Urinary bladder (tissue), 4 donors: ENCODE measurements around the gene C19orf12. TPM values are rescaled to one million over a fixed set of nuclear protein-coding genes. Genes with fewer than 3 reads are reported as not detected.

Experiments
- DNase-seq: peaks from one replicate; pipeline ENCODE4 v3.0.0-alpha.2; 2015; ENCODE audit errors: extremely low spot score
- H3K27ac ChIP-seq: one replicate; pipeline ENCODE4 v1.5.1; 2013; ENCODE audit warnings: low read depth, mild to moderate bottlenecking, moderate library complexity
- H3K36me3 ChIP-seq: one replicate; pipeline ENCODE4 v1.6.1; 2013; ENCODE audit warnings: mild to moderate bottlenecking, moderate library complexity; ENCODE audit not compliant: insufficient read depth
- H3K4me1 ChIP-seq: one replicate; pipeline ENCODE4 v1.6.1; 2013; ENCODE audit warnings: mild to moderate bottlenecking, moderate library complexity; ENCODE audit not compliant: insufficient read depth
- H3K4me3 ChIP-seq: one replicate; pipeline ENCODE4 v1.5.1; 2013; ENCODE audit warnings: low read depth, low read length
- WGBS: extraction: QIAGEN DNeasy Blood & Tissue Kit; methylation state at CpG from one replicate; pipeline ENCODE4 v1.1.7; 2013; 5-methylcytosine and 5-hydroxymethylcytosine counted together
- polyA plus RNA-seq: library from polyadenylated mRNA; stranded (reverse); fragments of 200-250 nt; gene quantifications from one replicate; pipeline ENCODE4 v1.2.3, GENCODE V29; 2013
- total RNA-seq: library from RNA; depleted of rRNA; stranded (reverse); fragments of >200 nt; gene quantifications from one replicate; pipeline ENCODE4 v1.2.3, GENCODE V29; 2014
- donor health status: healthy with polysubstance abuse.
- donor health status: healthy.

C19orf12 gene
- total and polyA plus RNA-seq, 2 donors, result 20.8 to 26.5 TPM

- no peaks in the 10 kb centered on the region for H3K4me1 ChIP-seq
- no peaks in the 10 kb centered on the region for H3K36me3 ChIP-seq
- 67% methylated on average over 13 of the region's 13 CpGs for WGBS
- no peak overlapping the region for H3K27ac ChIP-seq
- no peak overlapping the region for H3K4me3 ChIP-seq
- DNase-seq, result no peak
Measured at GRCh38 chr19:29681422-29682235, 33.4 kb downstream of the C19orf12 start.

- Histone ChIP-seq H3K4me3 (no peak overlapping the region), H3K36me3 (no peaks in the 10 kb centered on the region), H3K27ac (no peak overlapping the region), H3K4me1 (no peaks in the 10 kb centered on the region)
- DNase-seq, result no peak
- 73% methylated on average over 7 of the region's 7 CpGs for WGBS
Measured at GRCh38 chr19:29680937-29681336, 34.1 kb downstream of the C19orf12 start.

- no peak for DNase-seq
- H3K27ac ChIP-seq, result no peak overlapping the region
- no peaks in the 10 kb centered on the region for H3K36me3 ChIP-seq
- H3K4me1 ChIP-seq, result no peaks in the 10 kb centered on the region
- H3K4me3 ChIP-seq, result no peak overlapping the region
- WGBS, result 74% methylated on average over 12 of the region's 12 CpGs
Measured at GRCh38 chr19:29680447-29680846, 34.6 kb downstream of the C19orf12 start.

GRCh38 chr19:29679598-29680210 is 35.4 kb downstream of the C19orf12 start:
- no peak overlapping the region for H3K27ac ChIP-seq
- no peaks in the 10 kb centered on the region for H3K36me3 ChIP-seq
- no peaks in the 10 kb centered on the region for H3K4me1 ChIP-seq
- H3K4me3 ChIP-seq, result no peak overlapping the region
- no peak for DNase-seq
- 82% methylated on average over 9 of the region's 9 CpGs for WGBS

GRCh38 chr19:29678484-29679106 is 36.5 kb downstream of the C19orf12 start:
- Histone ChIP-seq H3K27ac (no peak overlapping the region), H3K36me3 (no peaks in the 10 kb centered on the region), H3K4me3 (no peak overlapping the region), H3K4me1 (no peaks in the 10 kb centered on the region)
- WGBS, result 56% methylated on average over 20 of the region's 20 CpGs
- no peak for DNase-seq

GRCh38 chr19:29677001-29677817 is 37.9 kb downstream of the C19orf12 start:
- Histone ChIP-seq H3K4me3 (no peak overlapping the region), H3K36me3 (no peaks in the 10 kb centered on the region), H3K27ac (no peak overlapping the region), H3K4me1 (no peaks in the 10 kb centered on the region)
- WGBS, result 88% methylated on average over 23 of the region's 23 CpGs
- no peak for DNase-seq

- Histone ChIP-seq H3K27ac (no peak overlapping the region), H3K4me1 (no peaks in the 10 kb centered on the region), H3K36me3 (no peaks in the 10 kb centered on the region), H3K4me3 (no peak overlapping the region)
- no peak for DNase-seq
- WGBS, result 61% methylated on average over 8 of the region's 8 CpGs
Measured at GRCh38 chr19:29676586-29676985, 38.5 kb downstream of the C19orf12 start.

GRCh38 chr19:29675650-29676186 is 39.3 kb downstream of the C19orf12 start:
- DNase-seq, result no peak
- no peak overlapping the region for H3K27ac ChIP-seq
- no peaks in the 10 kb centered on the region for H3K4me1 ChIP-seq
- H3K4me3 ChIP-seq, result no peak overlapping the region
- 83% methylated on average over 13 of the region's 13 CpGs for WGBS
- H3K36me3 ChIP-seq, result no peaks in the 10 kb centered on the region

- Histone ChIP-seq H3K4me1 (no peaks in the 10 kb centered on the region), H3K4me3 (no peak overlapping the region), H3K27ac (peak overlapping the region; percentile 11), H3K36me3 (no peaks in the 10 kb centered on the region)
- WGBS, result 92% methylated on average over 10 of the region's 10 CpGs
- DNase-seq, result no peak
Measured at GRCh38 chr19:29675120-29675649, 39.9 kb downstream of the C19orf12 start.

GRCh38 chr19:29674374-29675119 is 40.5 kb downstream of the C19orf12 start:
- H3K4me1 ChIP-seq, result no peaks in the 10 kb centered on the region
- 95% methylated on average over 34 of the region's 34 CpGs for WGBS
- peak overlapping the region; percentile 11 for H3K27ac ChIP-seq
- H3K4me3 ChIP-seq, result no peak overlapping the region
- H3K36me3 ChIP-seq, result no peaks in the 10 kb centered on the region
- DNase-seq, result no peak

- Histone ChIP-seq H3K4me3 (no peak overlapping the region), H3K36me3 (no peaks in the 10 kb centered on the region), H3K27ac (no peak overlapping the region), H3K4me1 (no peaks in the 10 kb centered on the region)
- DNase-seq, result no peak
- WGBS, result 92% methylated on average over 57 of the region's 57 CpGs
Measured at GRCh38 chr19:29673451-29674371, 41.4 kb downstream of the C19orf12 start.

- 87% methylated on average over 11 of the region's 11 CpGs for WGBS
- no peak for DNase-seq
- no peak overlapping the region for H3K27ac ChIP-seq
- H3K4me1 ChIP-seq, result no peaks in the 10 kb centered on the region
- no peaks in the 10 kb centered on the region for H3K36me3 ChIP-seq
- H3K4me3 ChIP-seq, result no peak overlapping the region
Measured at GRCh38 chr19:29672933-29673336, 42.1 kb downstream of the C19orf12 start.
